GM23248 (cell line): ENCODE results near the gene MOB4.

Source experiments
- EZH2 ChIP-seq: fragments of 200-600 bp; sonication (generic); IDR thresholded peaks from 2 replicates; pipeline ENCODE4 v1.6.1; 2018; ENCODE audit warnings: antibody characterized with exemption, mild to moderate bottlenecking; ENCODE audit not compliant: insufficient read depth, poor library complexity, severe bottlenecking
- EZH2phosphoT487 ChIP-seq: fragments of 200-600 bp; sonication (generic); IDR thresholded peaks from 2 replicates; pipeline ENCODE4 v1.6.1; 2018; ENCODE audit warnings: antibody characterized with exemption, moderate library complexity, mild to moderate bottlenecking, low read depth; ENCODE audit not compliant: insufficient read depth

- no peak for TF ChIP-seq EZH2
- no peak for TF ChIP-seq EZH2phosphoT487
These were observed 28.5 kb upstream of the MOB4 start for GRCh38 chr2:197487385-197487784.
